Fibroblast of the aortic adventitia (primary cell): ENCODE results near the gene ANAPC7. TPM values are rescaled to one million over a fixed set of nuclear protein-coding genes. Genes with fewer than 3 reads are reported as not detected.

Source experiments
- DNase-seq: peaks from one replicate; pipeline ENCODE4 v3.0.0-alpha.2; 2010; ENCODE audit warnings: low read depth
- H3K4me3 ChIP-seq: 2 replicates; pipeline ENCODE4 v1.5.1; 2011; ENCODE audit warnings: low read depth, mild to moderate bottlenecking, control low read depth, low read length, moderate library complexity
- total RNA-seq: library from RNA; depleted of rRNA; stranded (reverse); fragments of >200 nt; gene quantifications from 2 replicates; pipeline ENCODE4 v1.2.3, GENCODE V29; 2012; ENCODE audit warnings: low replicate concordance
- TF ChIP-seq, protein P1 (sequence below): IDR thresholded peaks from 2 replicates; pipeline ENCODE4 v1.5.1; 2011; ENCODE audit warnings: mild to moderate bottlenecking, low read length, control low read depth, inconsistent platforms; ENCODE audit not compliant: insufficient read depth

ANAPC7 gene
- total RNA-seq, 1 donor, result 41.0 TPM

DNA sequence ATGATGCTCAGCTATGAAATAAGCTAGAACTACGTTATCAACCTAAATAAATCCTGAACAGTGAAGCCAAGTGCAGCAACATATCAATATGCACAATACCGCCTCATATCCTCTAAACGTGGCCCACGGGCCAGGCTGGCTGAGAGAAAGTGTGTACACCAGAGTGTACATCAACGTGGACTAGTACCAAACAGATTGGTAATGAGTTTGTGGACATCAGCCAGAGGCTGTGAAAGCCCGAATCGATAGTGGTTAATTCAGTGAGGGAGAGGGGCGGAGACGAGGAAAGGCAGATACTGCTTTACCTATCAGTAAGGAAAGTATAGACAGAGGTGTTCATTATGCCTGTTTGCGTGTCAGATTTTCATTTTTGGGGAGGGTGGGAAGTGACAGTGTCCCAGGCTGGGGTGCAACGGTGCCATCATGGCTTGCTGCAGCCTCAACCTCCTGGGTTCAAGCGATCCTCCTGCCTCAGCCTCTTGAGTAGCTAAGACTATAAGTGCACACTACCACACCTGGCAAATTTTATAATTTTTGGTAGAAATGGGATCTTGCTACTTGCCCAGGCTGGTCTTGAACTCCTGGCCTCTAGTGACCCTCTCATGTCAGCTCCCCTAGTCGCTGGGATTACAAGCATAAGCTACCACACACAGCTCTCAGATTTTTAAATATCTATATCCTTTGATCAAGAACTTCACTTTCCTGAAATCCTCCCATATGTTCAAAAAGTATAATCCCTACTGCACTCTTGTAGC is 50.1 kb downstream of the ANAPC7 start:
- H3K4me3 ChIP-seq, result no peak overlapping the region
- TF ChIP-seq, protein P1, sequence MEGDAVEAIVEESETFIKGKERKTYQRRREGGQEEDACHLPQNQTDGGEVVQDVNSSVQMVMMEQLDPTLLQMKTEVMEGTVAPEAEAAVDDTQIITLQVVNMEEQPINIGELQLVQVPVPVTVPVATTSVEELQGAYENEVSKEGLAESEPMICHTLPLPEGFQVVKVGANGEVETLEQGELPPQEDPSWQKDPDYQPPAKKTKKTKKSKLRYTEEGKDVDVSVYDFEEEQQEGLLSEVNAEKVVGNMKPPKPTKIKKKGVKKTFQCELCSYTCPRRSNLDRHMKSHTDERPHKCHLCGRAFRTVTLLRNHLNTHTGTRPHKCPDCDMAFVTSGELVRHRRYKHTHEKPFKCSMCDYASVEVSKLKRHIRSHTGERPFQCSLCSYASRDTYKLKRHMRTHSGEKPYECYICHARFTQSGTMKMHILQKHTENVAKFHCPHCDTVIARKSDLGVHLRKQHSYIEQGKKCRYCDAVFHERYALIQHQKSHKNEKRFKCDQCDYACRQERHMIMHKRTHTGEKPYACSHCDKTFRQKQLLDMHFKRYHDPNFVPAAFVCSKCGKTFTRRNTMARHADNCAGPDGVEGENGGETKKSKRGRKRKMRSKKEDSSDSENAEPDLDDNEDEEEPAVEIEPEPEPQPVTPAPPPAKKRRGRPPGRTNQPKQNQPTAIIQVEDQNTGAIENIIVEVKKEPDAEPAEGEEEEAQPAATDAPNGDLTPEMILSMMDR, result no peak
- no peak for DNase-seq

DNA sequence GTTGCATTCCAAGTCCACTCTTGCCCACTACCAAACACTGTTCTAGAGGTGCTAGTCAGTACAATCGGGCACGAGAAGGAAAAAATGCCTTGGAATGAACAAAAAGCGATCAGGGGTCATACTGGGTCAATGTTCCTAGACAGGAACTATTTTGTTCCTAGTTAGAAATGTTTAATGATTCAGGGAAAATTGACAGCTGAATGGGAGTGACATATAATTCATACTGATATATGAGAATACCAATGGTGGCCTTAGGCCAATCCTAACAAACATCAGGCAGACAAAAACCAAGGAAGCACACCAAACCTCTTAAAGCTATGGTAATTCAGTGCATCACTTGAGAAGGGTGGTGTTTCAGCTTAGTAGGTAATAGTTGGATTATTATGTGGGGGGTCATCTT is 51.1 kb downstream of the ANAPC7 start:
- TF ChIP-seq, protein P1, result no peak
- no peak overlapping the region for H3K4me3 ChIP-seq
- DNase-seq, result no peak

DNA sequence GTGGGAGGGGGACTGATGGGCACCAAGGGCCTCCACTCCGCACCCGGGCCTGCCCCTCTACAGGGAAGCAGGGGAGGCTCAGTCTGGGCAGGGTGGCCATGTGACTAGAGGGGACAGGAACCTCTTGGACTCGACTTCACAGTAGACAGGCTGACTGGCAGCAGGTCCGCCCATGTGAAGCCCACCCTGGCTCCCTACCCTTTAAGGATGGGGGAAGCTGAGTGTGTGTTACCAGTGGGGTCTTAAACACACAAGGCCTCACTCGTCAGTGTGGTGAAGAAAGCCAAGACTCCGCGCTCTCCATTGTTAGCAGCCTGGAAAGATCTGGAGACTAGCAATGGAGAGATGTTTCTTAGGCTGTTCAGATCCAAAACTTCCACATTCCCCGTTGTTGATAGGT is 52.4 kb downstream of the ANAPC7 start:
- DNase-seq, result no peak
- no peak overlapping the region for H3K4me3 ChIP-seq
- TF ChIP-seq, protein P1, result no peak

DNA sequence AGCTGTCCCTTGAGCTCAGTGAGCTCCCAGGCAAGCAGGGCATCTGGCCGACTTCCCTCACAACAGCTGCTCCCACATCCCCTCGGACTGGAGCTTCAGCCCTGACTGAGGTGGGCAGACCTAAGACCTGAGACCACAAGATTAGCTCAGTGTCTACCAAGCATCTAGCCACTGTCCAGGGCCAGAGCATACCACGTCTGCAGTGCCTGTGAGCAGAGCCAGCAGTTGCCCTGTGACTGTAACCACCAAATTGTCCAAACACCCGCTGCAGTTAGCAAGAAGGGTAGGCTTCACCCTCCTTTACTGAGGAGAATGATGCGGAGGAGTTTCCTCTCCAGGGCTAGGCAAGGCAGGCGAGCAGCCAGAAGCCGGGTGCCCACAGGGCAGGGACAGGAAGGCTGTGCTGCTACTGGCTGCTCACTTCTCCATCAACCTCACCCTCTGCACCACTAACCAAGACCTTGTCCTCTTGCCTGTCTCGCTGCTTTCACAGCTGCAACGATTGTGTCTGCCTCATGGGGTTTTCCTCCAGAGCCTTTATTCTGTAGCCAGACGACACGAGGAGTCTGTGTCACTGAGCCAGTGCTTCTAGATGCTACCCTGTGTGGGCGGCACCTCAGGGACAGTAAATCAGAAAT is 53.9 kb downstream of the ANAPC7 start:
- H3K4me3 ChIP-seq, result no peak overlapping the region
- TF ChIP-seq, protein P1, result no peak
- no peak for DNase-seq

DNA sequence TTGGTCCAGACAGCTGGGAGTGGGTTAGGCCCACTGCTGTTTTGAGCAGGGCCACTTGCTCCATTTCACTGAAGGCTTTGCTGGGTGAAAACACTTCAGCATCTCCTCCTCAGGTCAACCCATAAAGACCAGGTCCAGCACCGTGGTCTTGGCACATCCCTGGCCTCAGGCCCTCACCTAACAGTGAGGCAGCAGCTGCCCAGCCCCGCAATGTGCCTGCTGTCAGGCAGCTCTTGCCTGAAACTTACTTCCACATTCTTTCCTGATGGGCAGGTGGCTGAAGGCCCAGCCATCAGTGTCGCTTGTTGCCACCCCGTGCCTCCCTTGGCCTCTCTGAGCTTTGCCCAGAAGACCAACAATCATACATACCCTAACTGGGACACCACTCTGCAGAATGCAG is 54.4 kb downstream of the ANAPC7 start:
- no peak overlapping the region for H3K4me3 ChIP-seq
- TF ChIP-seq, protein P1, result no peak
- no peak for DNase-seq

DNA sequence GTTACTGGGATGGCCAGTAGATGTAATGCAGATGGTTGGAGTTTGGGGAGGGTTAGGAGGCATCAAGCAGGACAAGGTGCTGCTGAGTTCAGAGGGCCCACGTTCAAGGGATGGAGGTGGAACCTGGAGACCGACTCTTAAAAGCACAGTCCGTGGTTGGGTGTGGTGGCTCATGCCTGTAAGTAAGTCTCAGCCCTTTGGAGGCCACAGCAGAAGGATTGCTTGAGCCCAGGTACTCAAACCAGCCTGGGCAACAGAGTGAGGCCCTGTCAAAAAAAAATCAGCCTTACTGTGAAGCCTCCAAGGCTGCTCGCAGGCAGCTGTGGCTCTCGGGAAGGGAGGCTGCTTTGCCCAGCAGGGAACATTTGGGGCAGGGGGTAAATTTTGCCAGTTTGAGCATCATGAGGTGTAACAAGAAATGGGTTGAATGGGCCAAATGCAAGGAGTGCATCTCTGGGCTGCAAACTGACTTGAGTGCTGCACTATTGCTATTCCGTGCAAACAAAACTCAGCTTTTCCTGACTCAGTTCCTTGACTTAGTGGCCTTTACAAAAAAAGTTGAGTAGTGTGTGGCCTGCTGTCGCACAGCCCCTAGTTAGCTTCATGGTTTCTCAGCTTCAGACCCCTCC is 55.0 kb downstream of the ANAPC7 start:
- H3K4me3 ChIP-seq, result no peak overlapping the region
- TF ChIP-seq, protein P1, result no peak
- no peak for DNase-seq
